Endothelial cell of umbilical vein (primary cell): ENCODE measurements around the gene WDR74.

ENCODE experiments used
- EZH2 ChIP-seq: IDR thresholded peaks from 2 replicates; pipeline ENCODE4 v1.6.1; 2012; ENCODE audit warnings: borderline replicate concordance, low read depth, mild to moderate bottlenecking, moderate library complexity, low read length, inconsistent platforms; ENCODE audit not compliant: severe bottlenecking
- FOS ChIP-seq: IDR thresholded peaks from 2 replicates; pipeline ENCODE4 v1.6.1; 2011; ENCODE audit warnings: mild to moderate bottlenecking, low read length, moderate library complexity, borderline replicate concordance; ENCODE audit not compliant: insufficient read depth
- JUN ChIP-seq: IDR thresholded peaks from 2 replicates; pipeline ENCODE4 v1.6.1; 2011; ENCODE audit warnings: borderline replicate concordance, low read depth; ENCODE audit not compliant: insufficient read length, insufficient read depth
- MYC ChIP-seq: IDR thresholded peaks from one replicate; pipeline ENCODE4 v1.6.1; 2011; ENCODE audit warnings: mild to moderate bottlenecking, low read depth, low read length
- POLR2A ChIP-seq: IDR thresholded peaks from 2 replicates; pipeline ENCODE4 v1.6.1; 2012; ENCODE audit warnings: low read depth, mild to moderate bottlenecking, control low read depth, low read length
- TF ChIP-seq, protein P1 (sequence below), 2 donors: IDR thresholded peaks; 1 replicate in 1 of 2; 2 replicates in 1 of 2; pipeline ENCODE4 v1.5.1; 2011; ENCODE audit warnings: low read length in 2 of 2, mild to moderate bottlenecking in 2 of 2, moderate library complexity in 2 of 2, control low read depth in 1 of 2, inconsistent platforms in 1 of 2, low read depth in 1 of 2; ENCODE audit not compliant: insufficient read depth in 1 of 2; ENCODE audit errors: extremely low read depth in 1 of 2
- TF ChIP-seq, protein P2 (sequence below): IDR thresholded peaks from 2 replicates; pipeline ENCODE4 v1.6.1; 2011; ENCODE audit not compliant: insufficient read depth, insufficient read length

DNA sequence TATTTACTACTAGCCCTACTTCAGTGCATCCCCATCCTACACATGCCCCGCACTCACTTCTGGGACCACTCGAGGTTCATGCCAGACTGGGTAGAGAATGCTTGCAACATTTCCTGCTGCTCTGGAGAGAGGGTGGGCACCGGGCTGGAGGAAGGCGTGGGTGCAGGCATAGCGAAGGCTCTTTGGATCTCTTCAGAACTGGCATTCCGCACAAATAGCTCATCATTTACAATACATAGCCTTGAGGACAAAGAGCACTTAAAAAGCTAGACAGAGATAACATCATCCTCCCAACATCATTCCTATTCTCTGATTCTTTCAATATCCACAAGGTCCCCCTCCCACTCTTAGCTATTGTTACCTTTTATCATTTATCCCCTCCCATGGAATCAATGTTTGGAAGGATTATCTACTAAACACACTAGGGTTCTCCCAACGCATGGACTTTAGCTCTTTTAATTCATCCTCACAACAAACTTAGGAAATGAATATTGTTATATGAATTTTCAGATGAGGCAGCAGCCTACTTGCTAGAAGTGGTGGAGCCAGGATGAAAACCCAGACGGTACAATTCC is 45.1 kb downstream of the WDR74 start:
- TF ChIP-seq MYC (no peak), FOS (no peak), JUN (no peak), POLR2A (no peak), EZH2 (no peak)
- TF ChIP-seq, protein P1, sequence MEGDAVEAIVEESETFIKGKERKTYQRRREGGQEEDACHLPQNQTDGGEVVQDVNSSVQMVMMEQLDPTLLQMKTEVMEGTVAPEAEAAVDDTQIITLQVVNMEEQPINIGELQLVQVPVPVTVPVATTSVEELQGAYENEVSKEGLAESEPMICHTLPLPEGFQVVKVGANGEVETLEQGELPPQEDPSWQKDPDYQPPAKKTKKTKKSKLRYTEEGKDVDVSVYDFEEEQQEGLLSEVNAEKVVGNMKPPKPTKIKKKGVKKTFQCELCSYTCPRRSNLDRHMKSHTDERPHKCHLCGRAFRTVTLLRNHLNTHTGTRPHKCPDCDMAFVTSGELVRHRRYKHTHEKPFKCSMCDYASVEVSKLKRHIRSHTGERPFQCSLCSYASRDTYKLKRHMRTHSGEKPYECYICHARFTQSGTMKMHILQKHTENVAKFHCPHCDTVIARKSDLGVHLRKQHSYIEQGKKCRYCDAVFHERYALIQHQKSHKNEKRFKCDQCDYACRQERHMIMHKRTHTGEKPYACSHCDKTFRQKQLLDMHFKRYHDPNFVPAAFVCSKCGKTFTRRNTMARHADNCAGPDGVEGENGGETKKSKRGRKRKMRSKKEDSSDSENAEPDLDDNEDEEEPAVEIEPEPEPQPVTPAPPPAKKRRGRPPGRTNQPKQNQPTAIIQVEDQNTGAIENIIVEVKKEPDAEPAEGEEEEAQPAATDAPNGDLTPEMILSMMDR (IDR thresholded peaks at IDR 0.05; ENCODE audit: extremely low read depth in 1 of 2, insufficient read depth in 1 of 2, low read depth in 1 of 2, low read length in 2 of 2): no peak
- TF ChIP-seq, protein P2, sequence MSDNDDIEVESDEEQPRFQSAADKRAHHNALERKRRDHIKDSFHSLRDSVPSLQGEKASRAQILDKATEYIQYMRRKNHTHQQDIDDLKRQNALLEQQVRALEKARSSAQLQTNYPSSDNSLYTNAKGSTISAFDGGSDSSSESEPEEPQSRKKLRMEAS: no peak
